ENCODE measurements around the gene SH3D19.

DNA sequence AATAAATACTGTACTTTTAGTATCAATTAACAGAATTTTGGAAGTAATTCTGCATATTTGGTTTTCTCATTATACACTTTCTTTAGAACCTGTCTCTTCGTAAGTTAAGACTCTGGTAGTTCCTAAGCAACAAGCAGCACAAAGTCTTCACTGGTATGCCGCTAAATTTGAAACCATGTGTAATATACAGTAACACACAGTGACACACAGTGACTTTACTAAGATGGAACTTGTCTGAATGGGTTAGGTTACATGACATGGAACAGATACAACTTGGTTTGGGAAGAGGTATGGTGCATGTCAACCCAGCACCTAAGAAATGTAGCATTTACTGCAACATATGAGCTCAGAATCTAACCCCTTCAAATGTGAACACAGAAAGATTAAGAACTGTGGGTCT is 132.0 kb downstream of the SH3D19 start:
- TF ChIP-seq, protein P1, sequence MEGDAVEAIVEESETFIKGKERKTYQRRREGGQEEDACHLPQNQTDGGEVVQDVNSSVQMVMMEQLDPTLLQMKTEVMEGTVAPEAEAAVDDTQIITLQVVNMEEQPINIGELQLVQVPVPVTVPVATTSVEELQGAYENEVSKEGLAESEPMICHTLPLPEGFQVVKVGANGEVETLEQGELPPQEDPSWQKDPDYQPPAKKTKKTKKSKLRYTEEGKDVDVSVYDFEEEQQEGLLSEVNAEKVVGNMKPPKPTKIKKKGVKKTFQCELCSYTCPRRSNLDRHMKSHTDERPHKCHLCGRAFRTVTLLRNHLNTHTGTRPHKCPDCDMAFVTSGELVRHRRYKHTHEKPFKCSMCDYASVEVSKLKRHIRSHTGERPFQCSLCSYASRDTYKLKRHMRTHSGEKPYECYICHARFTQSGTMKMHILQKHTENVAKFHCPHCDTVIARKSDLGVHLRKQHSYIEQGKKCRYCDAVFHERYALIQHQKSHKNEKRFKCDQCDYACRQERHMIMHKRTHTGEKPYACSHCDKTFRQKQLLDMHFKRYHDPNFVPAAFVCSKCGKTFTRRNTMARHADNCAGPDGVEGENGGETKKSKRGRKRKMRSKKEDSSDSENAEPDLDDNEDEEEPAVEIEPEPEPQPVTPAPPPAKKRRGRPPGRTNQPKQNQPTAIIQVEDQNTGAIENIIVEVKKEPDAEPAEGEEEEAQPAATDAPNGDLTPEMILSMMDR (IDR thresholded peaks at IDR 0.05) = no peak
- TF ChIP-seq POLR2A (IDR thresholded peaks at IDR 0.05) = no peak

Data from esophagus squamous epithelium (tissue), 4 donors.